Measurements from ENCODE around the gene IGSF8.
A peak's percentile ranks its signal among the peaks of the same experiment; 100 is the strongest.

IGSF8 gene

DNA sequence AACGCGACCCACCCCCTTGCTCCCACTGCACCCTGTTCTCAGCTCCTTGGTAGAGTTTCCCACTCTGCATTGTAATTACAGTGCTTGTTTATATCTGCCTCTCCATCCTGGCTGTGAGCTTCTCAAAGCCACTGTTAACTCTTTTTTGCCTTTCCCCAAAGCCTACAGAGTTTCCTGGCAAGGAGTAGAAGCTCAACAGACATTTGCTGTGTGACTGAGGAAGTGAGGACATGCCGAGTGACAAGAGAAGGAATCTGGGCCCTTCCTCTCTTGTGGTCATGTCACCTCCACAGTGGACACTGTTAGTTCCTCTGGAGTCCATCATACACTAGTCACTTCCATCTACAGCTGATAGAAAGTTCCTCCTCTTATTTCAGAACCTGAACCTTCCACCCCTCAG, 6.1 kb upstream of the IGSF8 start:
- DNase-seq (ENCODE audit: low spot score) = no peak

DNA sequence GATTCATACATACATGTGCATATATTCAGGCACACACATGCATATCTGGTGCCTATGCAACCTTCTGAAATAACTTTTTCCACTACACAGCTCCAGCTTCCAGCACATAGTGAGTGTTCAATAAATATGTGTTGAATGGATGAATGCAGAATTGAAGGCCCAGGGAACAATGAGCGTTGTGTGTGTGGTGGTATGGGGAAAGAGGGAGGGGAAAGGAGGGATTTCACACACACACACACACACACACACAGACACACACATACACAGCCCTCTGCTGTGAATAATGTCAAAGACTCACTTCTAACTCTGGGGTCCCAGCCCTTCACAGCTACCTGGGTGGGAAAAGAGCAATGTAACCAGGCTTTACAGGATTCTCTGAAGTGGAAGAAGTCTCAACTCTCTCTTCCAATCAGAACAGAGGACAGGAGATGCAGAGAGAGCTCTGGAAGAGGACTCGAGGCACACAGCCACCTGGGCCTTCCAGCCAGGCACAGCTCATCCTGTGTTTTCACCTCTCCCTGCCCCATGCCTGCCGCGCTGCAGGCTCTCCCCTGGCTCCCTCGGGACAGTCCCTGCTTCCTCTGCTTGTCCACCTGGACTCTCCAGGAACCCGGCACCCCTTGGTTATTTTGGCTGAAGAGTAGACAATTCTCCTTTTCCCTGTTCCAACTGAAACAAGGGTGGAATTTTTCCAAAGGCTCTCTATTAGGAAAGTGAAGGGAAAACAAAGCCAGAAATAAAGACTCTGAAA, 5.4 kb upstream of the IGSF8 start:
- DNase-seq (ENCODE audit: low spot score) = no peak

DNA sequence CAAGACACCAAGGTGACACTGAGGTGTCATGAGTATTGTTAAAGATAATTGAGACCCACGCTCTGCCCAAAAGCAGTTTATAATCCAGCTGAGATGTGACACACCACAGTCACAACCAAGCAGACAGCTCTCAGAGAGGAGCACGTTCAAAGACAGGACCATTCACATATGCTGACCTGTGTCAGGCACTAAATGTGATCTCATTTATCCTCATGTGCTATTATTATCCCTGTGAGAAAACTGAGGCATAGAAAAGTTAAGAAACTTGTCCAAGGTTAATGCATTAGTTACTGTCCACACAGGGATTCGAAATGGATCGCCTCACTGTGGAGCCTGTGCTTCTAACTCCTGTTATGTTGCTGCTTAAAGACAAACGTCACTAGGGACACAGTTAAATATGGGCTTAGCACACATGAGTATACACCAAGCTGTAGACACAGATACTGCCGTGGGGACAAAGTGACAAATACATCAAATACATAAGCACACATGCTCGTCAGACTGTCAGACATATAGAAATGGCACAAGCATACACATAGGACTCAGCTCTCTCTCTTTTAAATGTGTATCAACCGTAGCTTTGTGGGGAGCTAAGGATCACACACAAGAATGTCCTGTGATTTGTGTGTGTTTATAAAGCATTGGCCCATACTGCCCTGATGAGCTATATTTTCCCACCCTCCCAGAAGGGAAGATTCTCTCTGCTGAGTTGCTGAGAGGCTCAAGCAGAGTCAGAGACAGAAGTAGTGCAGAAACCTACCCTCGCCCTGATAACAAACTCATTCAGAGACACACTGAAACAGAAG, 3.5 kb upstream of the IGSF8 start:
- DNase-seq (ENCODE audit: low spot score) = no peak

DNA sequence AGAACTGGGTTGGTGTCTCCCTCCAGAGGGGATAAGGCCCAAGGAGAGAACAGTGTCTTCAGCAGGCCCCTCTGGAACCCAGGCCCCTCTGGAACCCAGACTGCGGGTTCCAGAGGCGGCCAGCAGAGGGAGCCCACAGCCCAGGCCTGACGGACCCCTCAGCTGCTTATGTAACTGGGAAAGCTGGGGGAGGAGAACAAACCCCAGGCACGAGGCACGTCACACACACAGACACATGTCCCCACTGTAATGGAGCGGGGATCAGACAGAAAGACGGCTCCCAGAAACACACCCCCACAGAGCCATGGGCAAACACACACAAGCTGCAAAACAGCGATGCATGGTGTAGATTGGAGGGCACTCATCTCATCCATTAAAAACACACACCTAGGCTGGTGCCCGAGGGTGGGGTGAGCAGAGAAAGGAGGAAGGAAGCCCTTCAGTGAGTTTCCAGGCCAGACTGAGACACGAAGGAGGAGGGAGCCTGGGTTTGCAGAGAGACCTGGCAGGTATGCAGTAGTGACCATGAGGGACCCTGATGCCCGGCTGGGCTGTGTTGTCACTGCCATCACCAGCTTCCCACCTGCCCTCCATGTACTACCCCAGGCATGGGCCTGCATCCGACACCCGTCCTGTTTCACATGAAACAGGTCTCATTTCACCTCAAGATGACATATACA, 2.8 kb upstream of the IGSF8 start:
- DNase-seq (ENCODE audit: low spot score) = peak; percentile 52

DNA sequence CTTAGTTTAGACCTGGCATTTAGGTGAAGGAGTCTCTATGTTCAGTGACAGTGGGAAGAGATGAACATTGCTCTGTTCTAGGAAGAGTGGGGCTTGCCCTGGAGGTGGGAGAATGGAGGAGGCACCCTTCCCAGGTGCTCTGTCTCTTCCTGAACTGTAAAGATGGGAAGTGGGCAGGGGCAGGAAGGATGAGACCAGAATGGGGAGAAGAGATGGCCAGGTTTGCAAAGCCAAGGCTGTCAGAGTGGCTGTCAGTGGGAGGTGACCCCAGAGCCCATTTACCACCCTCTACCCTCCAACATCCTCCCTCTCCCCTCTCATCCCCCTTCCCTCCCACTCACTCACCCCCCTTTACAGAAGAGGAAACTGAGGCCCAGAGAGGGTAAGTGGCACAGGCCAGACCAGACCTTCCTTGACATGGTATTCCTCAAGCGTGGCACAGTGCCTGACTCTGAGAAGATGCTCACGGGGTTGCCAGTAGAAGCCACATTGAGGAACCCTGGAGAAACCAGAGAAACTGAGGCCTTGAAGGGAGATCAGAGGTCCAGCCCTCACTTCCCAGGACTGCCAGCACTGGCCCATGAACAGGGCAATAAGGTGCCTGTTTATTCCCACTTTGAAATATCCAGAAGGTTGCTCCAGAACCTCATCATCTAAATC, 1.4 kb upstream of the IGSF8 start:
- DNase-seq (ENCODE audit: low spot score) = no peak

DNA sequence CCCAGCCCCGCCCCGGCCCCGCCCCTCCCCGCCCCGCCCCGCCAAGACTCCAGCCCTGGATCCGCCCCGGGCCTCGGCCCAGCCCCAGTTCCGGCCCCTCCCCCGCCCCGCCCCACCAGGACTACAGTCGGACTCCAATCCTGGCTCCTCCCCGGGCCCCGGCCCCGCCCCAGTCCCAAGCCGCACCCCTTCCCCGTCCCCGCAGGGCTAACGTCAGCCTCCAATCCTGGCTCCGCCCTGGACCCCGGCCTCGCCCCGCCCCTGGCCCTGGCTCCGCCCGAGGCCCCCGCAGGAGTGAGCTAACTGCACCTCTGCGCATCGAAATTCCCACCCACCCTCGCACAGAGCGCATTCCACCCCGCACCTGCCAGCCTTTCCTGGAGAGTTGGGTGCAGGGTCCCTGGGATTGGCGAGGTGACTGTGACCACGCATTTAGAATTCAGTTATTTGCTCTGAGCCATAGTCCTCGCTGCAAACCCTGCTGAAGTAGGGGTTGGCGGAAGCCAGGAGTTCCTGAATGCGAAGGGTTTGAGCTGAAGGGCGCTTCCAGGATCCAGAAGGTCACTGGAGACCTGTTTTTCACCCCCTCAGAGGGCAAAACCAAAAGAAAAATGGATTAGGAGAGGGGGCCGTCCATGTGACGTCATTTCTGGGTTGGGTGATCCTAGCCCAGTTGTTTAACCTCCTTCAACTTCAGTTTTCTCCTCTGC, 588 bp upstream of the IGSF8 start:
- DNase-seq (ENCODE audit: low spot score) = peak; percentile 86

GRCh38 chr1:160097151-160097910, 1.1 kb downstream of the IGSF8 start:
- no peak for DNase-seq (ENCODE audit: low spot score)

- no peak for DNase-seq (ENCODE audit: low spot score)
Measured at GRCh38 chr1:160096274-160097116, 1.9 kb downstream of the IGSF8 start.

DNA sequence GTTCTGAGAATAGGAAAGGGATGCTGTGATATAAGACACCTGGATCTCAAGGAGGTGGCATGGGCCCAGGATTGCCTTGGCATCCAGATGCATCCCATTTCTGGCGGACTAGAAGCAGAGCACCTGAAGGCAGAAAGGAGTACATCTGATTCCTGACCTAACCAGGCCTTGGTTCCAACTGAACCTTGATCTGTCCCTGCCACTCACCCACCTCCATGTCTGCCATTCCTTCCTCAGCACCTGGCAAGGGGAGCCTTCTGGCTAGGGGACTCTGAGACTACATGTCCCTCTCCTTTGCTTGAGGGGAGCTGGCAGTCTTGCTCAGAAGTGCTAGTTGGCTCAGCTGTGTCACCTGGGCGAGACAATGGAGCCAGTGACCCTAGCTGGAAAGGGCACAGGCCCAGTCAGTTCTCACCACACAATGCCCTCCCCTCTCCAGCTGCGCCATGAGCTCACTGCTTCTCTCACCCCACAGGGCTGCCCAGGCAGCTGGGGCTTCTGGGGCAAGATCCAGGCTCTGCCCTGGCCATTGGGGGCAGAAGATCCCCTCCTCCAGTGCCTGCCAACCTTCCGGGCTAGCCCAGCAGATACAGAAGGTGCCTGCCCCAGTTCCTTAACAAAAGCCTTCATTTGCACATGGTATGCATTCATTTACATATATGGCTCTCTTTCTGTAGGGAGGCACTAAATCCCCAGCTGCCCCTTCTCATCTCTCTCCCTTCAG, 2.9 kb downstream of the IGSF8 start:
- no peak for DNase-seq (ENCODE audit: low spot score)

DNA sequence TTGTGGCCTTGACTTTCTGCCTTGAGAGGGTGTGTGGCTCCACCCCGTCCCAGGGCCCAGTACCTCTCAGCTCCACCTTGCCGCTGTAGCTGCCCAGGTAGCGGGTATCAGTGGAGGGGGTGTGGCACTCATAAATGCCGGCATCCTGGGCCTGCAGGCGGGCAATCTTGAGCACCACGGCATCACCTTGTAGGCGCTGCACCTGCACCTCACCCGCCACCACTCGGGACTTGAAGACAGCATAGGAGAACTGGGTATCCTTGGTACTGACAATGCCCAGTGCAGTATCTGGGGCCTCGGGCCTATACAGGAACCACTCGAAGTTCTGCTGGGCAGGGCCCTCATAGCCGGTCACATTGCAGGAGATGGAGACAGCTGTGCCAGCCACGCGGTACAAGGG, 3.6 kb downstream of the IGSF8 start:
- DNase-seq (ENCODE audit: low spot score) = no peak

- no peak for DNase-seq (ENCODE audit: low spot score)
Measured at GRCh38 chr1:160094291-160094625, 4.2 kb downstream of the IGSF8 start.

- no peak for DNase-seq (ENCODE audit: low spot score)
Measured at GRCh38 chr1:160093624-160094290, 4.7 kb downstream of the IGSF8 start.

- DNase-seq (ENCODE audit: low spot score) = no peak
Measured at GRCh38 chr1:160093069-160093395, 5.4 kb downstream of the IGSF8 start.

GRCh38 chr1:160092366-160093068, 5.9 kb downstream of the IGSF8 start:
- no peak for DNase-seq (ENCODE audit: low spot score)

GRCh38 chr1:160091666-160092223, 6.7 kb downstream of the IGSF8 start:
- DNase-seq (ENCODE audit: low spot score) = no peak

DNA sequence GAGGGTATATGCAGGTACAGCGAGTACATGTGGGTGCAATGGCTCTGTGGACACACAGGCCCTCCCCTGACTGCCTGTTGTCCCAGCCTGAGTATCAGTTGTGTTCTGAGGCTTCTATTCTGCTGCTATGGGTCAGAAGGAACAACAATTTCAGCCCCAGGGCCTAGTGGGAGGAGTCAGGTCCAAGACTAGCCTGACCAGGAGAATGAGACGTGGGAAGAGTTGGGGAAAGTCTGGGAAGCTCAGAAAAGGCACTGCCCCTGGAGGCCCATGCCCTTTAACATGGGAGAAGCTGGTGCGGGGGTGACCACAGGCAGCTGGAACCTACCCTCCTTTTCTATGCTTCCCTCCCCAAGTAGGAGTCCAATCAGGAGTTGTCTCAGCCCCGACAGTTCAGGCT, 7.7 kb downstream of the IGSF8 start:
- DNase-seq (ENCODE audit: low spot score) = no peak

DNA sequence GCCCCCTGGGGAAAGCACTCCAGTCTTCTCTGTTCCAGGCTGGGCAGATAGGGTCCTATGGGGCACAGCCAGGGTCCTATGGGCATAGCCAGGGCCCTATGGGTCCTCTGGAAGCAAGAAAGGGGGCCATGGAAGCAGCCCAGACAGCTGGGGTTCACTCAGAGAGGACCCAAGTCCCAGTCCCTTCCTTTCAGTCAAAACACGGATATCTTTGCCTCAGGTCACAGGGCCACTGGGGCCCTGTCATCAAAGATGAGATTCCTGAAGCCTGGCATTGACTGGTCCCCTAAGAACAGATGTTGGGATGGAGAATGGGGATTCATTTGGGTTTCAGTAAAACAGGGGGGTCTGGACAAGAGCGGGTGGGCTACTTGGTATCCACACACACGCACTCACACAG, 8.5 kb downstream of the IGSF8 start:
- DNase-seq (ENCODE audit: low spot score) = no peak

DNA sequence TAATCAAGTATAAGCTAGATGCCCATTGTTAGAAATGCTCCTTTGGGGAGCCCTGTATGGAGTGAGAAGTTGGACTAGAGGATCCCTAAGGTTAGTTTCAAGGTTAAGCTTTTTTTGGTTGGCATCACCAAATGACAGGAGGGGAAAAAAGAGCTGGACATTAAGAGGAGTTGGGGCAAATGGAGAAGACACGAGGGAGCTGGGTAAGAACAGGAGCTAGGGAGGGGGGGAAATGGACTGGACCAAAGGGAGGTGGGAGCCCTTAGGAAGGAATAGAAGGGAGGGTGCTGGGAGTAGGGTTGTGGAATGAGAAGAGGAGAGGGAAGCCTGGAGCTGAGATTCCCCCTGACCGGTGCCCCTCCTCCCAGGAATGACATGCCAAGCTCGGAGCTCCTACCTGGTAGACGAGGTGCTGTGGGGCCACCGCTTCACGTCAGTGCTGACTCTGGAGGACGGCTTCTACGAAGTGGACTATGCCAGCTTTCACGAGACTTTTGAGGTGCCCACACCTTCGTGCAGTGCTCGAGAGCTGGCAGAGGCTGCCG, 11.2 kb downstream of the IGSF8 start:
- DNase-seq (ENCODE audit: low spot score) = no peak
